ENCODE data around the gene ZNF407.
A peak's percentile ranks its signal among the peaks of the same experiment; 100 is the strongest.

Gene ZNF407

GRCh38 chr18:74832381-74832780, 234.7 kb downstream of the ZNF407 start:
- DNase-seq (ENCODE audit: low spot score), result no peak

- no peak for DNase-seq (ENCODE audit: low spot score)
Measured at GRCh38 chr18:74832999-74833398, 235.3 kb downstream of the ZNF407 start.

GRCh38 chr18:74834424-74835309, 237.0 kb downstream of the ZNF407 start:
- DNase-seq (ENCODE audit: low spot score), result no peak

- DNase-seq (ENCODE audit: low spot score), result peak; percentile 68
Measured at GRCh38 chr18:74836296-74837139, 238.8 kb downstream of the ZNF407 start.

- DNase-seq (ENCODE audit: low spot score), result no peak
Measured at GRCh38 chr18:74840492-74841167, 243.0 kb downstream of the ZNF407 start.

GRCh38 chr18:74841248-74841647, 243.6 kb downstream of the ZNF407 start:
- no peak for DNase-seq (ENCODE audit: low spot score)

- DNase-seq (ENCODE audit: low spot score), result no peak
Measured at GRCh38 chr18:74849301-74849700, 251.6 kb downstream of the ZNF407 start.

- no peak for DNase-seq (ENCODE audit: low spot score)
Measured at GRCh38 chr18:74856434-74856833, 258.8 kb downstream of the ZNF407 start.

GRCh38 chr18:74856928-74857327, 259.3 kb downstream of the ZNF407 start:
- DNase-seq (ENCODE audit: low spot score), result no peak

GRCh38 chr18:74857901-74858300, 260.2 kb downstream of the ZNF407 start:
- no peak for DNase-seq (ENCODE audit: low spot score)

- DNase-seq (ENCODE audit: low spot score), result no peak
Measured at GRCh38 chr18:74861154-74861553, 263.5 kb downstream of the ZNF407 start.

GRCh38 chr18:74862094-74862493, 264.4 kb downstream of the ZNF407 start:
- no peak for DNase-seq (ENCODE audit: low spot score)

- DNase-seq (ENCODE audit: low spot score), result no peak
Measured at GRCh38 chr18:74866577-74866976, 268.9 kb downstream of the ZNF407 start.

GRCh38 chr18:74868461-74868860, 270.8 kb downstream of the ZNF407 start:
- no peak for DNase-seq (ENCODE audit: low spot score)

- no peak for DNase-seq (ENCODE audit: low spot score)
Measured at GRCh38 chr18:74869904-74870863, 272.5 kb downstream of the ZNF407 start.

- no peak for DNase-seq (ENCODE audit: low spot score)
Measured at GRCh38 chr18:74870950-74871349, 273.3 kb downstream of the ZNF407 start.

GRCh38 chr18:74873629-74874028, 276.0 kb downstream of the ZNF407 start:
- DNase-seq (ENCODE audit: low spot score), result no peak

GRCh38 chr18:74874351-74874750, 276.7 kb downstream of the ZNF407 start:
- no peak for DNase-seq (ENCODE audit: low spot score)

GRCh38 chr18:74876630-74877243, 279.1 kb downstream of the ZNF407 start:
- DNase-seq (ENCODE audit: low spot score), result no peak

GRCh38 chr18:74878267-74878666, 280.6 kb downstream of the ZNF407 start:
- no peak for DNase-seq (ENCODE audit: low spot score)

Data from cerebellar cortex (tissue), 1 donor.